GM19372 (cell line): ENCODE data around the gene PTGFRN.

ENCODE experiments used
- ATAC-seq: cut with Tn5 transposase; IDR thresholded peaks from one replicate; pipeline ENCODE4 v1.9.1; 2021; ENCODE audit warnings: mild to moderate bottlenecking, low read depth, moderate library complexity; ENCODE audit not compliant: unreplicated experiment

The PTGFRN gene

DNA sequence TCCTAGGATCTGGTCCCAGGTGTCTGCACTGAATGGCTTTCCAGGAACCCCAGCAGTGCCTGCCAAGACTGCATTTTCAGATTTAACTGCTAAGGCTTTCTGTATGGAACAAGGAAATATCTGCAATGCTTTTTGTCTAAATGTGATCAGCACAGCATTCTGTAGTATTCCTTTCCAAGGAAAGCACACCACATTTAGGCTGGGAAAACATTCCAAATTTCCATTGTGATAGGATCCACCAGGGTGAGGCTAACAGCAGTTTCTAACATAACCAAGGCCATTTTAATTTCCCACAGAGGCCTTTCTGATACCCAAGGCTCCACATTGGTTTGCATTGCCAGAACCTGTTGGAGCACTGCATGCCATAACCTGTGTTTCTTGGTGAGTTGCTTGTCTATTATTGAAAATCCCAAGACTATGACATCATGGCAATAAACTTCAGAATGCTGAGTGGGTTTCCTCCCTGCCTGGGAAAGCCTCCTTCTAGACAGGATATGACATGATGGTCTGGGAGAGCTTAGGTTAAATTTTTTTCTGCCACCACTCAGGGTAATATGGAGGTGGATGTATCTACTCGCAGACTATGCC, 23.3 kb upstream of the PTGFRN start:
- ATAC-seq: no peak

- no peak for ATAC-seq
These were observed 22.5 kb upstream of the PTGFRN start for GRCh38 chr1:116887212-116887611.

- ATAC-seq: no peak
These were observed 20.3 kb upstream of the PTGFRN start for GRCh38 chr1:116889380-116889779.

GRCh38 chr1:116891396-116892079, 18.2 kb upstream of the PTGFRN start:
- ATAC-seq: no peak

GRCh38 chr1:116895073-116895472, 14.6 kb upstream of the PTGFRN start:
- ATAC-seq: no peak

- no peak for ATAC-seq
These were observed 10.2 kb upstream of the PTGFRN start for GRCh38 chr1:116899529-116899928.

- no peak for ATAC-seq
These were observed 9.0 kb upstream of the PTGFRN start for GRCh38 chr1:116900471-116901365.

- ATAC-seq: no peak
These were observed 7.7 kb upstream of the PTGFRN start for GRCh38 chr1:116902027-116902426.

- ATAC-seq: no peak
These were observed 6.9 kb upstream of the PTGFRN start for GRCh38 chr1:116902723-116903383.

DNA sequence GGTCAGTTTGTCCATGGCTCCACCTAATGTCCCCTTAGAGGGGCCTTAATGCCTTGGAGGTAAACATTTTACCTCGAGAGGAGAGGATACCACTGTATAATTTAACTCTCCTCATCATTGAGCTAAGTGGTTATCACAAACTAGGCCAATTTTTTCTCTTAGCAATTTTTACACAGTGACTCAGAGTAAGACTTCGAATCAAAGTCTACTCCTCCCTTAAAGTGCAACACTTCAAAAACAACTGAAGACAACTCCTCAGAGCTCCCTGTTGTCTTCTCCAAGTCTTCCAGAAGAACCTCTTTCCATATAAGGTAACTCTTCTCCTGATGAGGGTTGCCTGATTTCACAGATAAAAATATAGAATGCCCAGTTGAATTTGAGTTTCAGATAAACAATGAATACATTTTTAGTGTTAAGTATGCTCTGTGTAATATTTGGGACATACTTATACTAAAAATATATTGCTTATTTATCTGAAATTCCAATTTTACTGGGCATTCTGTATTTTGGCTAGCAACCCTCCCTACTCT, 4.9 kb upstream of the PTGFRN start:
- ATAC-seq: no peak

DNA sequence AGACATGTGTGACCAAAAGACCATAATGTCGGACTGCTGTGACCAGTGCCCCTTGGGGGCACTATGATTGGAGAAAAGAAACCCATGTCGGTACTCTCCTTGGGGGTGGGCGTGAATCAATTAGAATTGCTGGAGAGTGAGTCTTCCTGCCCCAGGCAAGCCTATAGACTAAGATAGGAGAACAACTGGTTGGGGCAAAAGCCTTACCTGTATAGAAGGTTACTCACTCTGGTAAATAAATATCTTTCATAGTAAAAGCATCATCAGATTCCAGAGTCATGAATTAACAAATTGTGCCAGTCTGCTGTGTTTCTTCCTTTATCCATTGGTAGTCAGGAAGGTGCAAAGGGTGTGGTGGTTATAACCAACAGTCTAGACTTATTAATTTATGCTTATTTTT, 2.9 kb upstream of the PTGFRN start:
- ATAC-seq: no peak

DNA sequence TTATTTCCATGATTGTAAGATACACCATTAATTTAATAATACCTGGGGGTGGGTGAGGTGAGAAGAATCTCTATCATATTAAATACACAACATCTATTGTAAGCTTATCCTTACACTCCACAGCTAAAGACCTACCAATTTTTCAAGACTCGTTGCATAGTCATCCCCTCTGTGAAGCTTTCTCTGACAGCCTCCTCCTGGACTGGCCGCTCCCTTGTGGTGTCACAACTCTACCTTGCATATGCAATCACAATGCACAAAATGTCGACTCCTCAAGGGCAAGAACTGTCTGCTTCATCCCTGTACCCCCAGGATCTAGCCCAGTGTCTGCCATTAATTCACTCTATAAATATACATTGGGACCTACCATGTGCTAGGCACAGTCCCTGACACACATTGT, 2.4 kb upstream of the PTGFRN start:
- no peak for ATAC-seq

DNA sequence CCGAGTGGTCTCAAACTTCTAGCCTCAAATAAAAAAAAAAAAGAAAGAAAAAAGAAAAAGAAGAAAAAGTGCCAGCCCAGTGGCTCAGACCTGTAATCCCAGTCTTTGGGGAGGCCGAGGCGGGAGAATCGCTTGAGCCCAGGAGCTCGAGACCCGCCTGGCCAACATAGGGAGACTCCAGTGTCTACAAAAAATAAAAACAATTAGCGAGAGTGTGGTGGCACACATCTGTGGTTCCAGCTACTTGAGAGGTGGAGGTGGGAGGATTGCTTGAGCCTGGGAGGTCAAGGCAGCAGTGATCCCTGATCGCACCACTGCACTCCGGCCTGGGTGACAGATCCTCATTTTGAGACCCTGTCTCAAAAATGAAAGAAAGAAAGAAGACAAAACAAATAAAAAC, 1.4 kb upstream of the PTGFRN start:
- no peak for ATAC-seq

DNA sequence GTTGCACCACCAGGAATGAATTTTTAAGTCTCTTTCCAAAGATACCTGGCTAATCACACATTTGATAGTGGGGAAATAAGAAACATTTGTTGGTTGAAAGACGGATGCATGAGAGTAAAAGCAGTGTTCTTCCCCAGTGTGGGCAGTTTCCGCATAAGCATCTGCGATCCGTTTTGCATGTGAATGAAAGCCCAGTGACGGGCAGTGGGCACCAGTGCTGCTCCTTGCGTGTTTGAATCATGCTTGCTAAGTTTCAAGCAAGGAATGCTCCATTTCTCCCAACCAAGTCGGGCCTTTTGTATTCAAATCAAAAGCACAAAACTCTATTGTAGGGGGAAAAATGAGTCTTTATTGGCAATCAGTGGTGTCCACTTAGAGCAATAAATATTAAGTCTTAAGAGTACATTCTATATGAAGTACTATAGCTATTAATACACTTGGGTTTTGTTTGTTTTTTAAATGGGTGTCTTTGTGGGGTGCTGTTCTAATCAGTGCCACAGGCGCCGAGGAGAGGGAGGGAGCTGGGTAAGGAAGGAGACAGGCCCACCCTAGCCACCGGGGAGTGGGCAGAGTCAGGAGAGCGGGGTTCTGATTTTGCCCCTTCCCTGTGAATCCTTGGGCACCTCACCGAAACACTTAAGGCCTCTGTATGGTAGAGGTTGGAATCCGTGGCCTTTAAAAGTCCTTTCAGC, 750 bp upstream of the PTGFRN start:
- ATAC-seq: no peak

DNA sequence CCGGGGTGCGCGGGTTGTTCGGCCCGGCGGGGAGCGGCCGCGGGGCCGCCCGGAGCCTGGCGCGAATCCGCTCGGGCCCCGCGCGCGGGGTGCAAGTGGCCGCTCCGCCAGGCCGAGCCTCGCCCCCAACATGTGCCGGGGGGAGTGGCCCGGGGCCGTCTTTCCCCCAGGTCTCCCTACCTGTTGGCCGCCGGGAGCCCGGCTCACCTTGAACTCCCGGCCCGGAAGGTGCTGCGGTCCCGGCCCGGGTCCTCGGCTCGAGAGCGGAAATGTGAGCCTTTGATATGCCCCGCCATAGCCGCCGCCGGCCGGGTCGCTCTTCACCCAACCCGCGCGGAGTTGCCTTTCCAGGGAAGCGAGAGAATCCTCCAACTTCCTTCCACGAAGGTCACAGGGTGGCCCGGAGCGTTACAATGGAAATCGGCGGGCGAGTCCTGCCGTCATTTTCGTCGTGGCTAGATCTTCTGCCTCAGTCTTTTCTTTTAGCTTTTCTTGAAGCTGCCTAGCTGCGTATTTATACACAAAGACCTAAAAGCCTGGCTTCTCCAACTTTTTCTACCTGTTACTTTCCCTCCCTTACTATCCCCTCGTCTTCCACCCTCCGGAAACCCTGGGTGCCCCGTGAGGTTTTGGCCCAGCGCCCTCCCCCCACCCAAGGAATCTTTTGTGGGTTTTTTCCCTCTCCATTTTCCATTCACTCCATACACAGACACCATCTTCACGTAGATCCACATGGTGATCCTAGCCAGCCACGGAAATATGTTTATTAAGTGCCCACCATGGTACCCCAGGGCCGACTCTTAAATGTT, 867 bp downstream of the PTGFRN start:
- no peak for ATAC-seq

- no peak for ATAC-seq
These were observed 1.5 kb downstream of the PTGFRN start for GRCh38 chr1:116911188-116911553.

DNA sequence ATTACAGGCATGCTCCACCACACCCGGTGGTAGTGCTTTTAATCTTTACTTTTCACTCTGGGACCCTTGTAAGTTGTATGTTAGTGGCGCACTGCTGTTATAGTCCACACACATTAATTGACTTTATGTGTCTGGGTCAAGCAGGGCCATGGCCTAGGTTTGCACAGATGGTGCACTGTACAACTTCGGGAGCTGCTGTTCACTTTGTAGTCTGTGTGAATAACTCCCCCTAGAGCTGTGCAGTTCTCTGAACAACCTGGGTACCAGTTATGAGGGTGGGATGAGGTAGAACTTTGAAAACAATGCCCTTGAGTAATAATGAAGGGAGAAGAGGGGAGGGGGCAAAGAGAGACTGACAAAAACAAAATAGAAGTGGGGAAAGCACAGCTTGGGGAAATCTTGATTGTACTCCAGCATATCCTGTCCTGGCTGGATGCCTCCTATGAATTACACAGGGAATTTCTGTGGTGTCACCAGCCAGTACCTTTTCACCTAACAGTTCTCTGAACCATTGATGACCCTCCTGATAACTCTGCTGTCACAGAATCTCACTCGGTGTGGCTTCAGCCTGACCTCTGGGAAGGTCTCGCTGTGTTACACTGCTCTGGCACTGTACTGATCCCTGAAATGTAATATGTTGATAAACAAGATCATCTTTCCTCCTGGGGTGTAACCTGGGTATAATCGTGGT, 2.2 kb downstream of the PTGFRN start:
- no peak for ATAC-seq

GRCh38 chr1:116912846-116913245, 3.1 kb downstream of the PTGFRN start:
- ATAC-seq: no peak

DNA sequence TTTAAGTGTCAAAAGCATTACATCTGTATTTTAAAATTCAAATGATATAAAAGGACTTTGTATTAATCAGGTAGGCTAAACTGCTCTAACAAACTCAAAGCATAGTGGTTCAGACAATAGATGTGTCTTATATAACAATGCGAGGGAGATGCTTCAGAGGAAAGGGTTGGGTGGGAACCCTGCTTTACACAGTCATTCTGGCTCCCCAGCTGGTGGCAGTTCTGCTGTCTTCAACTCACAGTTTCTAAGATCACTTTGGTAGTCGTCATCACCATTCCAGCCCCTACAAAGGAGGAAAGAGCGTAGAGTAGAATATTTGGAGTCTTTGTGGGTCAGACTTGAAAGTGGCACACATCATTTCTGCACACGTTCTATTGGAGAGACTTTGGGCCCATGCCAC, 4.2 kb downstream of the PTGFRN start:
- no peak for ATAC-seq
